H1 (cell line): Measurements from ENCODE around the gene TWIST1. TPM values are rescaled to one million over a fixed set of nuclear protein-coding genes. Genes with fewer than 3 reads are reported as not detected.

Experiments
- CTCF ChIA-PET: fragments of 300-600 bp; sonication (Branson Sonifier 250); formaldehyde crosslinking; loops from one replicate; lab custom pipeline; 2021; ENCODE audit not compliant: partially characterized antibody; lab: Charles Lee
- POLR2A ChIA-PET: fragments of 300-600 bp; sonication (Branson Sonifier 250); formaldehyde crosslinking; loops from one replicate; lab custom pipeline; 2021; ENCODE audit warnings: inconsistent platforms; ENCODE audit not compliant: partially characterized antibody; lab: Charles Lee
- DNase-seq, 2 experiments: peaks; one replicate each; pipeline versions ENCODE4 v3.0.0 to v3.0.0-alpha.2; 2010 to 2022; ENCODE audit warnings: low spot score in 2 of 2, low read depth in 1 of 2, mixed read lengths in 1 of 2
- FAIRE-seq: peaks from 2 replicates; lab custom pipeline; 2011; peaks lifted over from hg19 to GRCh38; lab: Jason Lieb, UNC
- H2AFZ ChIP-seq: 2 replicates; pipeline ENCODE4 v1.8.1; 2012; ENCODE audit warnings: low read length, inconsistent platforms
- H2AK5ac ChIP-seq: 2 replicates; pipeline ENCODE4 v1.6.1; 2013; ENCODE audit warnings: low read depth, low read length
- H2BK120ac ChIP-seq: replicated peaks from 2 replicates; pipeline ENCODE3; 2013; ENCODE audit warnings: low read depth, low read length, inconsistent platforms
- H2BK12ac ChIP-seq: 2 replicates; pipeline ENCODE4 v1.6.1; 2013; ENCODE audit warnings: low read depth, low read length
- H2BK15ac ChIP-seq: 2 replicates; pipeline ENCODE4 v1.6.1; 2013; ENCODE audit warnings: low read length
- H2BK20ac ChIP-seq: 2 replicates; pipeline ENCODE4 v1.6.1; 2013; ENCODE audit warnings: low read length
- H2BK5ac ChIP-seq: 2 replicates; pipeline ENCODE4 v1.6.1; 2013; ENCODE audit warnings: low read depth, low read length
- H3K14ac ChIP-seq: 2 replicates; pipeline ENCODE4 v1.6.1; 2013; ENCODE audit warnings: inconsistent platforms; ENCODE audit not compliant: insufficient read length
- H3K18ac ChIP-seq: 2 replicates; pipeline ENCODE4 v1.6.1; 2013; ENCODE audit warnings: low read length; ENCODE audit errors: extremely low read depth
- H3K23ac ChIP-seq: 2 replicates; pipeline ENCODE4 v1.6.1; 2013; ENCODE audit warnings: inconsistent platforms; ENCODE audit not compliant: insufficient read length
- H3K23me2 ChIP-seq: 2 replicates; pipeline ENCODE4 v1.6.1; 2013; ENCODE audit warnings: low read depth, low read length
- H3K27ac ChIP-seq: 2 replicates; pipeline ENCODE4 v1.6.1; 2011; ENCODE audit warnings: low read depth, low read length, inconsistent platforms
- H3K27me3 ChIP-seq, 4 experiments: replicated peaks in 1 of 4; 1 replicate in 1 of 4; 2 replicates in 3 of 4; pipeline versions ENCODE4 v1.6.1 to v1.8.1; 2011 to 2013; ENCODE audit warnings: low read length in 3 of 4, mild to moderate bottlenecking in 3 of 4, inconsistent platforms in 2 of 4, mixed read lengths in 2 of 4, moderate library complexity in 1 of 4; ENCODE audit not compliant: control insufficient read depth in 3 of 4, insufficient read depth in 3 of 4; ENCODE audit errors: extremely low read depth in 1 of 4
- H3K36me3 ChIP-seq, 4 experiments: 2 replicates each; pipeline versions ENCODE4 v1.6.1 to v1.8.1; 2011 to 2013; ENCODE audit warnings: mild to moderate bottlenecking in 4 of 4, low read length in 3 of 4, moderate library complexity in 2 of 4, control low read depth in 1 of 4, inconsistent platforms in 1 of 4; ENCODE audit not compliant: insufficient read depth in 4 of 4, control insufficient read depth in 2 of 4
- H3K4ac ChIP-seq: replicated peaks from 2 replicates; pipeline ENCODE3; 2013; ENCODE audit warnings: low read length, low read depth, mixed read lengths, inconsistent platforms; ENCODE audit not compliant: insufficient read length
- H3K4me1 ChIP-seq, 4 experiments: replicated peaks in 1 of 4; 1 replicate in 1 of 4; 2 replicates in 3 of 4; pipeline versions ENCODE4 v1.6.1 to v1.8.1; 2011 to 2013; ENCODE audit warnings: low read length in 3 of 4, inconsistent platforms in 2 of 4, mixed read lengths in 1 of 4; ENCODE audit not compliant: insufficient read depth in 4 of 4, control insufficient read depth in 3 of 4
- H3K4me2 ChIP-seq, 2 experiments: 2 replicates each; pipeline versions ENCODE4 v1.6.1 to v1.8.1; 2011 to 2013; ENCODE audit warnings: low read depth in 2 of 2, low read length in 2 of 2, control low read depth in 1 of 2, inconsistent platforms in 1 of 2, mild to moderate bottlenecking in 1 of 2; ENCODE audit not compliant: insufficient read depth in 1 of 2
- H3K4me3 ChIP-seq, 4 experiments: fragments of 200-600, 300-600 bp in 1 of 4; sonication (generic), shearing (Covaris generic), sonication (Bioruptor Twin) in 1 of 4; 2 replicates each; pipeline versions ENCODE4 v1.5.1 to v1.8.1; 2011 to 2016; ENCODE audit warnings: low read length in 4 of 4, low read depth in 3 of 4, control low read depth in 2 of 4, inconsistent platforms in 2 of 4, mild to moderate bottlenecking in 2 of 4, mixed read lengths in 1 of 4, moderate library complexity in 1 of 4; ENCODE audit not compliant: insufficient read depth in 2 of 4; ENCODE audit errors: extremely low read depth in 1 of 4
- H3K56ac ChIP-seq: replicated peaks from 2 replicates; pipeline ENCODE3; 2013; ENCODE audit warnings: low read depth, mild to moderate bottlenecking, mixed read lengths, low read length, inconsistent platforms; ENCODE audit not compliant: insufficient read length
- H3K79me1 ChIP-seq: 2 replicates; pipeline ENCODE4 v1.6.1; 2013; ENCODE audit warnings: low read depth, low read length, control low read depth
- H3K79me2 ChIP-seq, 2 experiments: 2 replicates each; pipeline versions ENCODE4 v1.6.1 to v1.8.1; 2012 to 2013; ENCODE audit warnings: low read length in 2 of 2, mild to moderate bottlenecking in 2 of 2, inconsistent platforms in 1 of 2; ENCODE audit not compliant: insufficient read depth in 2 of 2, control insufficient read depth in 1 of 2
- H3K9ac ChIP-seq, 4 experiments: replicated peaks in 1 of 4; 1 replicate in 1 of 4; 2 replicates in 3 of 4; pipeline versions ENCODE4 v1.6.1 to v1.8.1; 2011 to 2013; ENCODE audit warnings: low read depth in 3 of 4, low read length in 3 of 4, control low read depth in 2 of 4, mild to moderate bottlenecking in 2 of 4, moderate library complexity in 2 of 4, inconsistent platforms in 1 of 4; ENCODE audit errors: extremely low read depth in 1 of 4
- H3K9me3 ChIP-seq, 2 experiments: 2 replicates each; pipeline versions ENCODE4 v1.6.1 to v1.8.1; 2012 to 2013; ENCODE audit warnings: mild to moderate bottlenecking in 2 of 2, moderate library complexity in 2 of 2, control low read depth in 1 of 2, inconsistent platforms in 1 of 2, low read depth in 1 of 2, low read length in 1 of 2, mixed read lengths in 1 of 2; ENCODE audit not compliant: insufficient read depth in 2 of 2
- H4K20me1 ChIP-seq, 2 experiments: replicated peaks in 1 of 2; 2 replicates each; pipeline versions ENCODE3 to v1.8.1; 2011 to 2013; ENCODE audit warnings: inconsistent platforms in 2 of 2, low read length in 2 of 2, mild to moderate bottlenecking in 1 of 2; ENCODE audit not compliant: insufficient read depth in 2 of 2, control insufficient read depth in 1 of 2
- H4K5ac ChIP-seq: 2 replicates; pipeline ENCODE4 v1.6.1; 2013; ENCODE audit warnings: low read length, low read depth, mixed read lengths, inconsistent platforms; ENCODE audit not compliant: insufficient read length
- H4K8ac ChIP-seq: 2 replicates; pipeline ENCODE4 v1.8.0; 2013; ENCODE audit warnings: mild to moderate bottlenecking, moderate library complexity, low read length, inconsistent platforms; ENCODE audit not compliant: insufficient read depth; ENCODE audit errors: extremely low read depth
- H4K91ac ChIP-seq: replicated peaks from 2 replicates; pipeline ENCODE3; 2013; ENCODE audit warnings: low read length, mixed read lengths, inconsistent platforms; ENCODE audit not compliant: insufficient read length
- CHD2 ChIP-seq: IDR thresholded peaks from 2 replicates; pipeline ENCODE4 v1.6.1; 2012; ENCODE audit warnings: low read length, improper control_type of control experiment
- CREB1 ChIP-seq: IDR thresholded peaks from 2 replicates; pipeline ENCODE4 v1.6.1; 2012; ENCODE audit warnings: inconsistent platforms
- CTCF ChIP-seq, 3 experiments: IDR thresholded peaks; 1 replicate in 2 of 3; 2 replicates in 1 of 3; pipeline versions ENCODE4 v1.5.1 to v1.6.1; 2011; ENCODE audit warnings: low read length in 3 of 3, mild to moderate bottlenecking in 3 of 3, inconsistent platforms in 2 of 3, low read depth in 1 of 3, moderate library complexity in 1 of 3; ENCODE audit not compliant: insufficient read depth in 1 of 3; ENCODE audit errors: control extremely low read depth in 1 of 3
- FOSL1 ChIP-seq: IDR thresholded peaks from 2 replicates; pipeline ENCODE4 v1.6.1; 2011; ENCODE audit warnings: mild to moderate bottlenecking, low read depth, low read length, moderate library complexity; ENCODE audit not compliant: insufficient read depth
- JUN ChIP-seq: IDR thresholded peaks from 2 replicates; pipeline ENCODE4 v1.6.1; 2011; ENCODE audit warnings: low read depth, mild to moderate bottlenecking, improper control_type of control experiment, low read length
- MAX ChIP-seq: IDR thresholded peaks from 2 replicates; pipeline ENCODE4 v1.6.1; 2012; ENCODE audit warnings: inconsistent platforms
- SIRT6 ChIP-seq: IDR thresholded peaks from one replicate; pipeline ENCODE4 v1.7.1; 2012; ENCODE audit warnings: low read length, inconsistent platforms
- SIX5 ChIP-seq: IDR thresholded peaks from 2 replicates; pipeline ENCODE4 v1.6.1; 2011; ENCODE audit warnings: mild to moderate bottlenecking, low read depth, low read length
- SP1 ChIP-seq: IDR thresholded peaks from 2 replicates; pipeline ENCODE4 v1.6.1; 2011; ENCODE audit warnings: low read depth, low read length
- SP4 ChIP-seq: IDR thresholded peaks from 2 replicates; pipeline ENCODE4 v1.6.1; 2012; ENCODE audit warnings: low read length, inconsistent platforms
- SRF ChIP-seq: IDR thresholded peaks from 2 replicates; pipeline ENCODE4 v1.6.1; 2011; ENCODE audit warnings: mild to moderate bottlenecking, low read depth, low read length, moderate library complexity
- WGBS, 2 experiments: shearing (Covaris generic) in 1 of 2; methylation state at CpG; one replicate each; pipeline versions ENCODE4 v1.1.6 to v1.1.7; 2013 to 2015; ENCODE audit warnings: low lambda C conversion rate in 2 of 2, mixed read lengths in 2 of 2, inconsistent platforms in 1 of 2, low coverage in 1 of 2, missing lambda C conversion rate in 1 of 2; ENCODE audit not compliant: insufficient replicate concordance in 2 of 2, insufficient coverage in 1 of 2, insufficient read length in 1 of 2; ENCODE audit errors: extremely low coverage in 1 of 2, missing lambda C conversion rate in 1 of 2; 5-methylcytosine and 5-hydroxymethylcytosine counted together
- polyA plus RNA-seq, 7 experiments: library from polyadenylated mRNA; depleted of rRNA in 3 of 7; stranded (reverse) in 5 of 7; unstranded in 2 of 7; fragments of >200 nt in 5 of 7; fragments of 200-250 nt in 2 of 7; gene quantifications; 1 replicate in 5 of 7; 2 replicates in 1 of 7; 4 replicates in 1 of 7; pipeline versions ENCODE4 v1.2.1 to v1.2.3, GENCODE V29; 2011 to 2013; ENCODE audit warnings: missing spikeins in 2 of 7, mixed read lengths in 2 of 7
- total RNA-seq: library from RNA; stranded (reverse); fragmentation: NEBNext Ultra II Directional; extraction: Animal tissue kit (Norgen Biotek cat#: 25700); gene quantifications from 2 replicates; pipeline ENCODE4 v1.2.1, GENCODE V29; 2021

The TWIST1 gene
- total and polyA plus RNA-seq, 2 of the 8 experiments (the other 6 are each of a cell fraction or from before 2014, with no cell fraction given) = 0.29 to 0.52 TPM

GRCh38 chr7:19094138-19094537 is 23.3 kb downstream of the TWIST1 start:
- H3K23me2 ChIP-seq = no peaks in the 10 kb centered on the region; the same call in 1 of the 2 replicates
- no peak overlapping the region for H3K4ac ChIP-seq
- H3K36me3 ChIP-seq = no peaks in the 10 kb centered on the region
- no peaks in the 10 kb centered on the region for H4K20me1 ChIP-seq
- CTCF ChIA-PET = interaction anchor here (1.0 to 1.2 kb wide), 2 partner anchors 15 to 349 kb away, joined by 3 read pairs; no protein-coding TSS in a partner anchor
- no peak overlapping the region for H3K56ac ChIP-seq
- no peak overlapping the region for H2BK20ac ChIP-seq
- H3K79me2 ChIP-seq = no peaks in the 10 kb centered on the region
- no peak overlapping the region for H4K8ac ChIP-seq
- no peak overlapping the region for H4K91ac ChIP-seq
- H3K4me1 ChIP-seq = peaks cover 0 to 6% (median 5%) of the 10 kb centered on the region in 4 experiments; a peak in 3 of 7 replicates
- no peaks in the 10 kb centered on the region for H3K27me3 ChIP-seq
- no peak overlapping the region for H3K23ac ChIP-seq
- no peak overlapping the region for H2AK5ac ChIP-seq
- no peak overlapping the region for H2AFZ ChIP-seq
- H3K27ac ChIP-seq = no peak overlapping the region
- H2BK15ac ChIP-seq = no peak overlapping the region
- no peak overlapping the region for H3K4me3 ChIP-seq
- no peak overlapping the region for H2BK120ac ChIP-seq
- TF ChIP-seq SP4 (no peak), SIRT6 (no peak), MAX (no peak), JUN (no peak), CREB1 (no peak), CTCF (IDR thresholded peaks at IDR 0.05; ENCODE audit: control extremely low read depth in 1 of 3, insufficient read depth in 1 of 3, low read depth in 1 of 3, low read length in 3 of 3) (no peak), SP1 (no peak), FOSL1 (no peak), SRF (no peak), CHD2 (no peak), SIX5 (no peak)
- POLR2A ChIA-PET = no interaction called here
- FAIRE-seq = no peak
- no peak overlapping the region for H3K14ac ChIP-seq
- no peak overlapping the region for H3K4me2 ChIP-seq
- no peaks in the 10 kb centered on the region for H3K79me1 ChIP-seq
- WGBS, 2 experiments = 80% methylated on average over 1 of the region's 1 CpG; no CpG with 5 or more reads in 1 of the 2 experiments
- H2BK12ac ChIP-seq = no peak overlapping the region
- H3K9me3 ChIP-seq = no peaks in the 10 kb centered on the region; a peak in 1 of 4 replicates
- no peak overlapping the region for H2BK5ac ChIP-seq
- no peak overlapping the region for H3K9ac ChIP-seq
- no peak overlapping the region for H4K5ac ChIP-seq
- DNase-seq = no peak
- H3K18ac ChIP-seq = no peak overlapping the region
